ENCODE measurements around the gene CALHM5.

The CALHM5 gene

GRCh38 chr6:116465246-116465645 lies 46.2 kb upstream of the CALHM5 start:
- peaks cover 3% of the 10 kb centered on the region; the same call in 1 of the 2 replicates for H3K79me2 ChIP-seq (ENCODE audit: insufficient read depth, low read length)
- TF ChIP-seq CTCF (conservative IDR thresholded peaks at IDR 0.05; ENCODE audit: low read length) (no peak), EZH2phosphoT487 (IDR thresholded peaks at IDR 0.05; ENCODE audit: borderline replicate concordance) (no peak)
- H3K4me2 ChIP-seq (ENCODE audit: low read depth, low read length, poor library complexity, severe bottlenecking), result peak overlapping the region; percentile 5
- H3K9ac ChIP-seq (ENCODE audit: low read depth, low read length, poor library complexity, severe bottlenecking), result no peak overlapping the region
- no peaks in the 10 kb centered on the region for H4K20me1 ChIP-seq (ENCODE audit: insufficient read depth, low read length, poor library complexity, severe bottlenecking)
- no peaks in the 10 kb centered on the region for H3K36me3 ChIP-seq (ENCODE audit: insufficient read depth, low read length)
- H3K9me2 ChIP-seq (replicated peaks; ENCODE audit: low read depth, low read length), result no peaks in the 10 kb centered on the region
- no peak overlapping the region for H3K4me3 ChIP-seq (ENCODE audit: low read length, poor library complexity, severe bottlenecking)
- H3K27me3 ChIP-seq (ENCODE audit: insufficient read depth, low read length, poor library complexity, severe bottlenecking), result no peaks in the 10 kb centered on the region
- H2AFZ ChIP-seq (ENCODE audit: low read length), result no peak overlapping the region
- H3K9me3 ChIP-seq (ENCODE audit: insufficient read depth, low read depth, low read length), result no peaks in the 10 kb centered on the region
- peaks cover 3% of the 10 kb centered on the region; the same call in 1 of the 2 replicates for H3F3A ChIP-seq (ENCODE audit: low read depth)
- peaks cover 34% of the 10 kb centered on the region for H3K4me1 ChIP-seq (ENCODE audit: insufficient read depth, low read length, poor library complexity, severe bottlenecking)

GRCh38 chr6:116467096-116467495 lies 44.3 kb upstream of the CALHM5 start:
- Histone ChIP-seq H3K9me2 (replicated peaks; ENCODE audit: low read depth, low read length) (no peaks in the 10 kb centered on the region), H4K20me1 (ENCODE audit: insufficient read depth, low read length, poor library complexity, severe bottlenecking) (no peaks in the 10 kb centered on the region), H3K4me3 (ENCODE audit: low read length, poor library complexity, severe bottlenecking) (no peak overlapping the region), H3K79me2 (ENCODE audit: insufficient read depth, low read length) (peaks cover 3% of the 10 kb centered on the region; the same call in 1 of the 2 replicates), H3K9me3 (ENCODE audit: insufficient read depth, low read depth, low read length) (no peaks in the 10 kb centered on the region), H3K27me3 (ENCODE audit: insufficient read depth, low read length, poor library complexity, severe bottlenecking) (no peaks in the 10 kb centered on the region), H3K4me1 (ENCODE audit: insufficient read depth, low read length, poor library complexity, severe bottlenecking) (peaks cover 25% of the 10 kb centered on the region), H3F3A (ENCODE audit: low read depth) (no peaks in the 10 kb centered on the region), H3K4me2 (ENCODE audit: low read depth, low read length, poor library complexity, severe bottlenecking) (no peak overlapping the region), H3K36me3 (ENCODE audit: insufficient read depth, low read length) (no peaks in the 10 kb centered on the region), H3K9ac (ENCODE audit: low read depth, low read length, poor library complexity, severe bottlenecking) (no peak overlapping the region), H2AFZ (ENCODE audit: low read length) (no peak overlapping the region)
- TF ChIP-seq EZH2phosphoT487 (IDR thresholded peaks at IDR 0.05; ENCODE audit: borderline replicate concordance) (no peak), CTCF (conservative IDR thresholded peaks at IDR 0.05; ENCODE audit: low read length) (no peak)

GRCh38 chr6:116467514-116467913 lies 43.9 kb upstream of the CALHM5 start:
- no peak overlapping the region for H2AFZ ChIP-seq (ENCODE audit: low read length)
- H3K4me1 ChIP-seq (ENCODE audit: insufficient read depth, low read length, poor library complexity, severe bottlenecking), result peaks cover 20% of the 10 kb centered on the region
- no peak overlapping the region for H3K4me2 ChIP-seq (ENCODE audit: low read depth, low read length, poor library complexity, severe bottlenecking)
- H3F3A ChIP-seq (ENCODE audit: low read depth), result no peaks in the 10 kb centered on the region
- no peak overlapping the region for H3K4me3 ChIP-seq (ENCODE audit: low read length, poor library complexity, severe bottlenecking)
- no peaks in the 10 kb centered on the region for H3K9me3 ChIP-seq (ENCODE audit: insufficient read depth, low read depth, low read length)
- no peaks in the 10 kb centered on the region for H3K36me3 ChIP-seq (ENCODE audit: insufficient read depth, low read length)
- no peaks in the 10 kb centered on the region for H3K9me2 ChIP-seq (replicated peaks; ENCODE audit: low read depth, low read length)
- H3K27me3 ChIP-seq (ENCODE audit: insufficient read depth, low read length, poor library complexity, severe bottlenecking), result no peaks in the 10 kb centered on the region
- no peak for TF ChIP-seq CTCF (conservative IDR thresholded peaks at IDR 0.05; ENCODE audit: low read length)
- peaks cover 3% of the 10 kb centered on the region; the same call in 1 of the 2 replicates for H3K79me2 ChIP-seq (ENCODE audit: insufficient read depth, low read length)
- no peaks in the 10 kb centered on the region for H4K20me1 ChIP-seq (ENCODE audit: insufficient read depth, low read length, poor library complexity, severe bottlenecking)
- H3K9ac ChIP-seq (ENCODE audit: low read depth, low read length, poor library complexity, severe bottlenecking), result no peak overlapping the region
